Thyroid gland (tissue), 4 donors: ENCODE measurements around the gene CAMK1D.

Source experiments
- POLR2A ChIP-seq, 2 donors: fragments of 450-650 bp; IDR thresholded peaks; one replicate each; pipeline ENCODE4 v1.6.1; 2017; ENCODE audit warnings: antibody characterized with exemption in 2 of 2, mild to moderate bottlenecking in 2 of 2, moderate library complexity in 1 of 2
- TF ChIP-seq, protein P1 (sequence below), 6 experiments: fragments of 200-600 bp in 3 of 6; fragments of 450-650 bp in 3 of 6; sonication (generic) in 3 of 6; IDR thresholded peaks; one replicate each; pipeline ENCODE4 v1.5.1; 2016 to 2019; ENCODE audit warnings: antibody characterized with exemption in 6 of 6, mild to moderate bottlenecking in 2 of 6, inconsistent platforms in 1 of 6, moderate library complexity in 1 of 6

DNA sequence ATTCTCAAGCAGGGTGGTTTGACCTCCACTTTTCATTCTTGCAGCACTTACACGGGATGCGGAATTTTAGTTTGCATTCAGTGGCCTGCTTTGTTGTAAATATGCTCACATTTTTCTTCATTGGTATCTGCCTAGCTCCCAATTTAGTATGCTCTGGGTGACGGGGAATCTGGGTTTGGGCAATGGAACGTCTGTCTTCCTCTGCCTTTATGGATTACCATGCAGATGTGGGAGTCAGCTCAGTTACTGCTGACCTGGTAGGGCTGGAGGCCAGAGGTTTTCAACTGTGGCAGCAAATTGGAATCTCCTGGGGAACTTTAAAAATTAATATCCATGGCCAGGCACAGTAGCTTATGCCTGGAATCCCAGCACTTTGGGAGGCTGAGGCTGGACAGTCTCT, 161.6 kb downstream of the CAMK1D start:
- TF ChIP-seq POLR2A (IDR thresholded peaks at IDR 0.05) = no peak
- TF ChIP-seq, protein P1, sequence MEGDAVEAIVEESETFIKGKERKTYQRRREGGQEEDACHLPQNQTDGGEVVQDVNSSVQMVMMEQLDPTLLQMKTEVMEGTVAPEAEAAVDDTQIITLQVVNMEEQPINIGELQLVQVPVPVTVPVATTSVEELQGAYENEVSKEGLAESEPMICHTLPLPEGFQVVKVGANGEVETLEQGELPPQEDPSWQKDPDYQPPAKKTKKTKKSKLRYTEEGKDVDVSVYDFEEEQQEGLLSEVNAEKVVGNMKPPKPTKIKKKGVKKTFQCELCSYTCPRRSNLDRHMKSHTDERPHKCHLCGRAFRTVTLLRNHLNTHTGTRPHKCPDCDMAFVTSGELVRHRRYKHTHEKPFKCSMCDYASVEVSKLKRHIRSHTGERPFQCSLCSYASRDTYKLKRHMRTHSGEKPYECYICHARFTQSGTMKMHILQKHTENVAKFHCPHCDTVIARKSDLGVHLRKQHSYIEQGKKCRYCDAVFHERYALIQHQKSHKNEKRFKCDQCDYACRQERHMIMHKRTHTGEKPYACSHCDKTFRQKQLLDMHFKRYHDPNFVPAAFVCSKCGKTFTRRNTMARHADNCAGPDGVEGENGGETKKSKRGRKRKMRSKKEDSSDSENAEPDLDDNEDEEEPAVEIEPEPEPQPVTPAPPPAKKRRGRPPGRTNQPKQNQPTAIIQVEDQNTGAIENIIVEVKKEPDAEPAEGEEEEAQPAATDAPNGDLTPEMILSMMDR (IDR thresholded peaks at IDR 0.05) = no peak
